ENCODE data around the gene PARD3. TPM values are rescaled to one million over a fixed set of nuclear protein-coding genes. Genes with fewer than 3 reads are reported as not detected.

PARD3 gene
- total RNA-seq, 2 donors from 2014 or later: 31.6 to 41.6 TPM

DNA sequence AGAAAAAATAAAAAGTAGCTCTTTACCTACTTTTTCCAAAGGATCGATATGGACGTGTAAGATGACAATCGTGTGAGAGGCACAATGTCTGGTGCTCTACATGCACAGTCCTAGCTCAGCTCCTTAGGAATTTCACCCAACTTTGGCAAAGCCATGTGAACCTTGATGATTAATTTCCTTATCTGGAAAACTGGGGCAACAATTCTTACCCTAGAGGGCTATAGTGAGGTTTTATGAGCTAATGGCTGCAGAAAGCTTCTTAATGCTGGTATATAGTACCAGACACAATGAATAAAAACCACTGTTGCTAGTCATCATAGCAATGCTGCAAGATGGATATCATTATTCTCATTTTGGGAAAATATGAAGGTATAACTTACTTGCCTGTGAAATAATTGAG, 202.7 kb downstream of the PARD3 start:
- no peak overlapping the region for H3K4me3 ChIP-seq
- no peaks in the 10 kb centered on the region for H3K27me3 ChIP-seq
- no peak for DNase-seq (ENCODE audit: low spot score)
- no peaks in the 10 kb centered on the region for H3K36me3 ChIP-seq
- no peak for TF ChIP-seq CTCF (IDR thresholded peaks at IDR 0.05)
- no peaks in the 10 kb centered on the region for H3K4me1 ChIP-seq
- no peak overlapping the region for H3K27ac ChIP-seq
- H3K9me3 ChIP-seq: no peaks in the 10 kb centered on the region

DNA sequence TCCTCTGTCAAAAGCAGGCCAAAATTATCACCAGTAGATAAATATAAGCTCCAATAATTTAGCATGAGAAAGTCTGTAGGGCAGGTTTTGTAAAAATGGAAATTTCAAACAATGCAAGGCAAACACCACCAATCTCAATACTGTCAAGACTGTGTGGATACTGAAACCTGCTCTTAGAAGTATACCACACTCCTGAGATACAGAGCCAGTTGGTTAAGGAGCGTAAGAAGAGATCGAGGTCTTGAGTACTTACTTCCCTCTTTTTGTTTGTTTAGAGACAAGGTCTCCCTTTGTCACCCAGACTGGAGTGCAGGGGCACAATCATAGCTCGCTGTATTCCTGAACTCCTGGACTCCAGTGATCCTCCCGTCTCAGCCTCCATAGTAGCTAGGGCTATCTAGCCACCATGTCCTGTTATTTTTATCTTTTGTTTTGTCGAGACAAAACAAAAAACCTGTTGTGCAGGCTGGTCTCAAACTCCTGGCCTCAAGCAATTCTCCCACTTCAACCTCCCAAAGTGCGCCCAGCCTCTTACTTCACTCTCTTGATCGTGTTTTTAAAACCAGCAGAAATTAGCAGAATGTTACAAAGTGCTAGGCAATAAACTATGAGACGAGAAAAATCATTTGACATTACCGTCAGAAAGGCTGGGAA, 205.7 kb downstream of the PARD3 start:
- Histone ChIP-seq H3K4me3 (no peak overlapping the region), H3K36me3 (no peaks in the 10 kb centered on the region), H3K4me1 (no peaks in the 10 kb centered on the region), H3K27ac (no peak overlapping the region), H3K27me3 (no peaks in the 10 kb centered on the region), H3K9me3 (no peaks in the 10 kb centered on the region)
- no peak for DNase-seq (ENCODE audit: low spot score)
- no peak for TF ChIP-seq CTCF (IDR thresholded peaks at IDR 0.05)

DNA sequence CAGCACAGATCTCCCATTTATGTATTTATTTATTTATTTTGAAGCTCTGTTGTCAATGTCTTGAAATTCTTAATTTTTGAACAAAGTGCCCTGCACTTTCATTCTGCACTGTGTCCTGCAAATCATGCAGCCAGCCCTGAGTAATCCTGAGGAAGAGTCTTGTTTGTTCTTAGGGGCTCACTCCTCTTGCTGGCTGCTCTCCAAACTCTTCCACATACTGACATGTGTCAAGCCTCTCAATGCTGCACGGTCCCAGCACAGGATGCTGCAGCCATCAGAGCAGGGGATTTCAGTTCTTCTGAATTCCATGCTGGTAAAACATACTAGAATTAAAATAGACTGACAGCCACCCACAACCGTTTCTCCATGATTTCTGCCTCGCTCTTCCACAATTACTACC, 207.2 kb downstream of the PARD3 start:
- Histone ChIP-seq H3K36me3 (no peaks in the 10 kb centered on the region), H3K4me3 (no peak overlapping the region), H3K27ac (no peak overlapping the region), H3K9me3 (no peaks in the 10 kb centered on the region), H3K27me3 (no peaks in the 10 kb centered on the region), H3K4me1 (no peaks in the 10 kb centered on the region)
- DNase-seq (ENCODE audit: low spot score): no peak
- TF ChIP-seq CTCF (IDR thresholded peaks at IDR 0.05): no peak

DNA sequence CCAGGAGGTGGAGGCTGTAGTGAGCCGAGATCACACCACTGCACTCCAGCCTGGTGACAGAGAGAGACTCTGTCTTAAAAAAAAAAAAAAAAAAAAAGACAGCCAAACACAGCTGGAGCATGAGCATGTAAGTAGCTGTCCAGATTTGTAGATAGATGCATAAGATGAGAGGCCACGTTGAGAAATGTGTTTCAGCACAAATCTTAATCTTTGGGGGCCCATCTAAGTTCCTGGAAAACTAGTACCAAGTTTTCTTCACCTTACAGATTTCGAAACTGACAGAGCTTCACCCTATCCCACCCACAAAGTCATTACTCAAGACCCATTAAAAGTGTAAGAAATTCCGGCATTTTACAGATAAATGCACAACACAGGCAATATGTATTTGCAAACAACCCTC, 208.2 kb downstream of the PARD3 start:
- H3K4me1 ChIP-seq: no peaks in the 10 kb centered on the region
- no peak for TF ChIP-seq CTCF (IDR thresholded peaks at IDR 0.05)
- no peak for DNase-seq (ENCODE audit: low spot score)
- H3K36me3 ChIP-seq: no peaks in the 10 kb centered on the region
- H3K4me3 ChIP-seq: no peak overlapping the region
- H3K9me3 ChIP-seq: no peaks in the 10 kb centered on the region
- H3K27me3 ChIP-seq: no peaks in the 10 kb centered on the region
- H3K27ac ChIP-seq: no peak overlapping the region

- Histone ChIP-seq H3K27me3 (no peaks in the 10 kb centered on the region), H3K4me3 (no peak overlapping the region), H3K4me1 (no peaks in the 10 kb centered on the region), H3K27ac (no peak overlapping the region), H3K36me3 (no peaks in the 10 kb centered on the region), H3K9me3 (no peaks in the 10 kb centered on the region)
- no peak for TF ChIP-seq CTCF (IDR thresholded peaks at IDR 0.05)
- DNase-seq (ENCODE audit: low spot score): no peak
Observed at GRCh38 chr10:34602478-34602877, 212.6 kb downstream of the PARD3 start.

DNA sequence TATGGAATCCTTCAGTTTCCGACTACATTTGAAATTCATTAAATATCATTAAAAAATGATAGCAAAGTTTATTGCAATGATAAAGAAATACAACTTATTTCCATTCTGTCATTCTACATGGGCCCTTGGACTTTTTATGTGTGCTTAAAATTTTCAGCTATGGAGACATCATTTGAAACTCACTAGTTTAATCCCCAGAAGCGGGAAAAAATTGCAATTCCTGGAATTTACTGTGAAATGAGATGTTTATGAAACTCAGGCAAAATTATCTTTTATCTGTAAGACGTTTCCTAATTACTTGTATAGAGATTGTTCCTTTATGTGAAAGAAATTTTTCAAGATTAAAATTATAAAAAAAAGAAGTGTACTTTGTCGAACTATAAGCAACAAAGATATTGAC, 213.4 kb downstream of the PARD3 start:
- H3K9me3 ChIP-seq: no peaks in the 10 kb centered on the region
- H3K36me3 ChIP-seq: no peaks in the 10 kb centered on the region
- no peak overlapping the region for H3K27ac ChIP-seq
- no peaks in the 10 kb centered on the region for H3K4me1 ChIP-seq
- DNase-seq (ENCODE audit: low spot score): no peak
- no peak overlapping the region for H3K4me3 ChIP-seq
- no peaks in the 10 kb centered on the region for H3K27me3 ChIP-seq
- no peak for TF ChIP-seq CTCF (IDR thresholded peaks at IDR 0.05)
